NCI-H187 (cell line): ENCODE results near the gene DYNAP.

ENCODE experiments used
- DNase-seq, 2 experiments: peaks; one replicate each; lab custom pipeline; 2025; lab: John Stamatoyannopoulos, UW

Gene DYNAP

DNA sequence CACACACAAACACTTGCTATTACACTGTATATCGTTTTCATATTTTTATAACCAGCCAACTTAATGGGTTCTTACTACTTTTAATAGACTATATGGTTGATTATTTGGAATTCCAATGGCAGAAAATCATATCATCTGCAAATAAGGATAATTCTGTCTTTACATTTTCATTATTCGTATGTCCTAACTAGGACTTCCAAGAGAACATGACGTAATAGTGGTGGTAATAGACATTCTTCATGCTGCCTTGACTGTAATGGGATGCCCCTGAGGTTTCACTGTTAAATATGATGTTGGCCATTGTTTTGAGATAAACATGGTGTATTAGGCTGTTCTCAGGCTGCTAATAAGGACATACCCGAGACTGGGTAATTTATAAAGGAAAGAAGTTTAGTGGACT lies 45.2 kb downstream of the DYNAP start:
- DNase-seq = no peak

GRCh38 chr18:54641734-54642133 lies 50.7 kb downstream of the DYNAP start:
- no peak for DNase-seq

DNA sequence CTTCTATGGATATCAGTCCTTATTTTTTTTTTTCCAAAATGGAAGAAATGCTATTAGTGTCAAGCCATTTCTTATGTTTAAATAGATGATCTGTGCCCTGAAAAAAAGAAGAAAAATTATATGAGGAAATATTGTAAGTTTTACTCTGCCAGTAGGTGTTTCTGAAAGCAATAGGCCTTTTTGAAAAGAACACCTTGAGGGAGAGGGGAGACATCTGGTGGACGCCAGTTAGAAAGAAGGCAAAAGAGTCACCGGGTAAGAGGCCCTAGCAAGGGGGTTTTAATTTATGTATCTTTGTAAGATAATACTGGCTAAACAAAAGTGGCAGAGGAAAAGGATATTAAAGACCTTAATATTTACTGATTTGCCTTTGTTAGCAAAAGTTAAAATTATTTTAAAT lies 56.1 kb downstream of the DYNAP start:
- DNase-seq = no peak
